Smooth muscle cell (in vitro differentiated cells): ENCODE data around the gene SIX3. TPM values are rescaled to one million over a fixed set of nuclear protein-coding genes. Genes with fewer than 3 reads are reported as not detected.

Experiments used
- DNase-seq: peaks from one replicate; lab custom pipeline; 2025; ENCODE audit not compliant: unreplicated experiment; lab: John Stamatoyannopoulos, UW
- H2AFZ ChIP-seq: fragments of 200-600 bp; sonication (generic); 2 replicates; pipeline ENCODE4 v1.6.0; 2016; ENCODE audit warnings: antibody characterized with exemption, low read depth, mild to moderate bottlenecking
- H3F3A ChIP-seq: fragments of 200-600 bp; sonication (generic); 2 replicates; pipeline ENCODE4 v1.6.0; 2017; ENCODE audit warnings: antibody characterized with exemption, low read depth
- H3K27ac ChIP-seq: fragments of 200-600 bp; sonication (generic); 2 replicates; pipeline ENCODE4 v1.5.1; 2016; ENCODE audit warnings: low read depth, mild to moderate bottlenecking
- H3K27me3 ChIP-seq: fragments of 200-600 bp; sonication (generic); 2 replicates; pipeline ENCODE4 v1.6.1; 2016; ENCODE audit warnings: low read depth, mild to moderate bottlenecking
- H3K36me3 ChIP-seq: fragments of 200-600 bp; sonication (generic); 2 replicates; pipeline ENCODE4 v1.5.1; 2016; ENCODE audit warnings: low read depth
- H3K4me1 ChIP-seq: fragments of 200-600 bp; sonication (generic); 2 replicates; pipeline ENCODE4 v1.5.1; 2016; ENCODE audit warnings: low read depth
- H3K4me2 ChIP-seq: fragments of 200-600 bp; sonication (generic); 2 replicates; pipeline ENCODE4 v1.6.0; 2016; ENCODE audit warnings: mild to moderate bottlenecking
- H3K4me3 ChIP-seq: fragments of 200-600 bp; sonication (generic); 2 replicates; pipeline ENCODE4 v1.5.1; 2016; ENCODE audit warnings: mild to moderate bottlenecking
- H3K79me2 ChIP-seq: fragments of 200-600 bp; sonication (generic); 2 replicates; pipeline ENCODE4 v1.6.0; 2016; ENCODE audit warnings: low read depth, mild to moderate bottlenecking
- H3K9ac ChIP-seq: fragments of 200-600 bp; sonication (generic); 2 replicates; pipeline ENCODE4 v1.6.0; 2016; ENCODE audit warnings: low read depth
- H3K9me3 ChIP-seq: fragments of 200-600 bp; sonication (generic); replicated peaks from 2 replicates; pipeline ENCODE4 v1.5.1; 2016; ENCODE audit warnings: low read depth
- H4K20me1 ChIP-seq: fragments of 200-600 bp; sonication (generic); 2 replicates; pipeline ENCODE4 v1.6.0; 2016; ENCODE audit warnings: low read depth
- CTCF ChIP-seq: fragments of 200-600 bp; sonication (generic); IDR thresholded peaks from 2 replicates; pipeline ENCODE4 v1.5.1; 2017; ENCODE audit warnings: borderline replicate concordance, mild to moderate bottlenecking, antibody characterized with exemption; ENCODE audit not compliant: insufficient read depth, poor library complexity, severe bottlenecking
- WGBS: methylation state at CpG from one replicate; pipeline ENCODE4 v1.1.7; 2016; ENCODE audit warnings: low lambda C conversion rate; 5-methylcytosine and 5-hydroxymethylcytosine counted together
- polyA plus RNA-seq: library from polyadenylated mRNA; unstranded; fragments of >200 nt; fragmentation: Nextera tagmentation; extraction: Ambion mirVana; gene quantifications from 2 replicates; pipeline ENCODE4 v1.2.1, GENCODE V29; 2016
- total RNA-seq: library from RNA; depleted of rRNA; stranded (reverse); fragments of >200 nt; gene quantifications from 2 replicates; pipeline ENCODE4 v1.2.3, GENCODE V29; 2014

Gene SIX3
- total and polyA plus RNA-seq, 2 experiments from 2014 or later: not detected

DNA sequence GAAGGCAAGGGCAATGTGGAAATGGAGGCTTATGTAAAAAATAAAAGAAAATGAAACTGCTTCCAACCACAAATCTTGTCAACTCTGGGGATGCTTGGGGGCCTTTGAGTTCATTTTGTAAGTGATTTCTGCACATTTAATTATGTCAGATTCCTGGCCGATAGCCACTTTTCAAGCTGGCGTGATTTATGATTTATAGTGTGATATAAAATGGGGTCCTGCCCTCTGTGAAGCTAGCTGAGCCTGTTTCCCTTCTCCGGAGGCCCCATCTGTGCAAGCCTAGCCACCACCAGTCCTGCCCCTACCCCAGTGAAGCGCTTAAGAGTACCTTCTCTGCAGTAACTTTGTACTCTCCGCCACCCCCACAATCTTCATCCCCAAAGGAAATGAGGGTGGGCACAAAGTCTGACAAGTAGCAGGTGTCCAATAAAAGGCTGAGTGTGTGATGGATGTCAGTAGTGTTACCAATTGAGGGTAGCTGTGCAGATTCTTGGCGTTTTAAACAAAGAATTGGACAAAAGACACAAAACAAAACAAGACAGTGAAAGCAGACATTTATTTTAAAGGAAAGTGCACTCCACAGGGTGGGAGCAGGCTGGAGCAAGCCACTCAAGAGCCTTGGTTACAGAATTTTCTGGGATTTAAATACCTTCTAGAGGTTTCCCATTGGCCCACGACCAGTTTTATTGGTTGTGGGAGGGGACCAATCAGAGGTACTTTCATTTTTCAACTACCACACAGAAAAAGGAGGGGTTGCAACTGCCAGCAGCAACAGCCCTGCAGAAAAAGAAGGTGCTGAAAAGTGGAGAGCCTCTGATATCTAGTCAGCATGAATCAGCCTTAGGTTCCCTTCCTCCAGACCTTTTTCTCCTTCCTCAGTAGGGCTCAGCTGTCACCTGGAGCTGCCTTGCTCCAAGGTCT, 39.0 kb upstream of the SIX3 start:
- 86% methylated on average over 7 of the region's 7 CpGs for WGBS
- no peaks in the 10 kb centered on the region for H3K36me3 ChIP-seq
- no peak overlapping the region for H2AFZ ChIP-seq
- DNase-seq: no peak
- no peak overlapping the region for H3K4me2 ChIP-seq
- H3K9me3 ChIP-seq: no peaks in the 10 kb centered on the region
- no peaks in the 10 kb centered on the region for H3K4me1 ChIP-seq
- no peak overlapping the region for H3K4me3 ChIP-seq
- H4K20me1 ChIP-seq: no peaks in the 10 kb centered on the region
- peaks cover 33% of the 10 kb centered on the region for H3K27me3 ChIP-seq
- H3K9ac ChIP-seq: no peak overlapping the region
- no peaks in the 10 kb centered on the region for H3K79me2 ChIP-seq
- TF ChIP-seq CTCF: no peak
- no peak overlapping the region for H3K27ac ChIP-seq
- no peaks in the 10 kb centered on the region for H3F3A ChIP-seq

- Histone ChIP-seq H3K36me3 (no peaks in the 10 kb centered on the region), H3K9me3 (no peaks in the 10 kb centered on the region), H3K9ac (no peak overlapping the region), H3K27ac (no peak overlapping the region), H3K4me2 (no peak overlapping the region), H4K20me1 (no peaks in the 10 kb centered on the region), H3K27me3 (peaks cover 25% of the 10 kb centered on the region), H3K4me3 (no peak overlapping the region), H3K79me2 (no peaks in the 10 kb centered on the region), H3F3A (no peaks in the 10 kb centered on the region), H3K4me1 (no peaks in the 10 kb centered on the region), H2AFZ (no peak overlapping the region)
- TF ChIP-seq CTCF: no peak
- no peak for DNase-seq
- 61% methylated on average over 1 of the region's 1 CpG for WGBS
Measured at GRCh38 chr2:44904578-44904977, 36.9 kb upstream of the SIX3 start.

DNA sequence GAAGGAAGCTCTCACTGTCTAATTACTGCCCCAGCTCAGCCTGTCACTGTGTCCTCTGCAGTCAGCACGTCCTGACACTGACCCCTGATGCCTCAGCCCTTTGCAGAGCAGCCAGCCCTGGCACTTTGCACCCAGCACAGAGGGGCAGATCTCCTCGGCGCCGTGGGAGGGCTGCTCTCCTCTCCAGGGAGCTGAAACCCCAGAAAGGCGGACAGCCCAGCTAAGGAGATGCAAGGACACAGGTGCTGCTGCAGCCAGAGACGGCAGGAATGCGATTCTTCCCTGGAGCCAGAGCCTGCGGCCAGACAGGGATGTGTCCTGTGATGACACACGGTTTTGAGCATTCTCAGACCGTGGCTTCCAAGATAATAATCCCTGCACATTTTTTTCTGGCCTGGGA, 34.5 kb upstream of the SIX3 start:
- Histone ChIP-seq H4K20me1 (no peaks in the 10 kb centered on the region), H3K27ac (no peak overlapping the region), H3K9ac (no peak overlapping the region), H3F3A (no peaks in the 10 kb centered on the region), H3K9me3 (no peaks in the 10 kb centered on the region), H3K36me3 (no peaks in the 10 kb centered on the region), H3K79me2 (no peaks in the 10 kb centered on the region), H3K27me3 (peaks cover 5% of the 10 kb centered on the region), H3K4me2 (no peak overlapping the region), H2AFZ (no peak overlapping the region), H3K4me3 (no peak overlapping the region), H3K4me1 (no peaks in the 10 kb centered on the region)
- no peak for TF ChIP-seq CTCF
- DNase-seq: no peak
- WGBS: 63% methylated on average over 10 of the region's 10 CpGs

DNA sequence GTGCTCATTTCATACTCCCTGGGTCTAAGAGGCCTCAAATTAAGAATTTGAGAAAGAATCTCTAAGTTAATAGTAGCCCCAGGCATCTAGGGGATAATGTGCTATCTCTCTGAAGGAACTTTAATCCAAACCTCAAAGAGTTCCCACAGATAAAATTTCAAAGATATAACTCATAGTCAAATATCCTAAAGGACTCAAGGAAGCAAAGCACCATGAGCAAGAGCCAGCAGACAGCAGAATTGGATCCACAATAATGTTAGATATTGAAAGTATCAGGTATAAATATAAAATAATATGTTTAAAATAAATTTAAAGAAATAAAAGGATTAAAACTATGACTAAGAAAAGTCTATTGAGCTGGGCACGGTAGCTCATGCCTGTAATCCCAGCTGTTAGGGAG, 31.7 kb upstream of the SIX3 start:
- Histone ChIP-seq H3K27me3 (no peaks in the 10 kb centered on the region), H3K4me3 (no peak overlapping the region), H3K9me3 (no peaks in the 10 kb centered on the region), H2AFZ (no peak overlapping the region), H3K4me2 (no peak overlapping the region), H3F3A (no peaks in the 10 kb centered on the region), H3K4me1 (no peaks in the 10 kb centered on the region), H3K9ac (no peak overlapping the region), H3K36me3 (no peaks in the 10 kb centered on the region), H4K20me1 (no peaks in the 10 kb centered on the region), H3K27ac (no peak overlapping the region), H3K79me2 (no peaks in the 10 kb centered on the region)
- WGBS: 87% methylated on average over 1 of the region's 1 CpG
- no peak for DNase-seq
- no peak for TF ChIP-seq CTCF
